GM18517 (cell line): ENCODE measurements around the gene THBS1.

Experiments
- ATAC-seq: cut with Tn5 transposase; IDR thresholded peaks from one replicate; pipeline ENCODE4 v1.9.1; 2021; ENCODE audit warnings: mild to moderate bottlenecking, moderate library complexity; ENCODE audit not compliant: unreplicated experiment

Gene THBS1

GRCh38 chr15:39588531-39589192, 7.8 kb downstream of the THBS1 start:
- ATAC-seq = no peak

GRCh38 chr15:39589193-39589814, 8.4 kb downstream of the THBS1 start:
- ATAC-seq = no peak

GRCh38 chr15:39589815-39590644, 9.2 kb downstream of the THBS1 start:
- ATAC-seq = no peak

GRCh38 chr15:39591141-39591895, 10.4 kb downstream of the THBS1 start:
- no peak for ATAC-seq

- ATAC-seq = no peak
These were observed 11.0 kb downstream of the THBS1 start for GRCh38 chr15:39591896-39592315.

- ATAC-seq = no peak
These were observed 11.6 kb downstream of the THBS1 start for GRCh38 chr15:39592500-39592899.

GRCh38 chr15:39593071-39593655, 12.3 kb downstream of the THBS1 start:
- ATAC-seq = no peak

- no peak for ATAC-seq
These were observed 13.0 kb downstream of the THBS1 start for GRCh38 chr15:39593656-39594445.

- ATAC-seq = no peak
These were observed 13.8 kb downstream of the THBS1 start for GRCh38 chr15:39594446-39595337.

- no peak for ATAC-seq
These were observed 14.7 kb downstream of the THBS1 start for GRCh38 chr15:39595338-39596221.

- no peak for ATAC-seq
These were observed 15.6 kb downstream of the THBS1 start for GRCh38 chr15:39596358-39597051.

GRCh38 chr15:39597336-39597735, 16.5 kb downstream of the THBS1 start:
- no peak for ATAC-seq

GRCh38 chr15:39597751-39598185, 16.9 kb downstream of the THBS1 start:
- ATAC-seq = no peak

- ATAC-seq = no peak
These were observed 17.4 kb downstream of the THBS1 start for GRCh38 chr15:39598186-39598850.

- no peak for ATAC-seq
These were observed 18.3 kb downstream of the THBS1 start for GRCh38 chr15:39598958-39599845.

- no peak for ATAC-seq
These were observed 19.0 kb downstream of the THBS1 start for GRCh38 chr15:39599871-39600270.
